GM18505 (cell line): ENCODE measurements around the gene DENND2D.

Source experiments
- ATAC-seq: cut with Tn5 transposase; IDR thresholded peaks from one replicate; pipeline ENCODE4 v1.9.1; 2021; ENCODE audit not compliant: unreplicated experiment
- POLR2A ChIP-seq: IDR thresholded peaks from 4 replicates; pipeline ENCODE4 v1.6.1; 2011; ENCODE audit warnings: borderline replicate concordance; ENCODE audit not compliant: insufficient read depth, insufficient read length; ENCODE audit errors: extremely low read depth

DENND2D gene

DNA sequence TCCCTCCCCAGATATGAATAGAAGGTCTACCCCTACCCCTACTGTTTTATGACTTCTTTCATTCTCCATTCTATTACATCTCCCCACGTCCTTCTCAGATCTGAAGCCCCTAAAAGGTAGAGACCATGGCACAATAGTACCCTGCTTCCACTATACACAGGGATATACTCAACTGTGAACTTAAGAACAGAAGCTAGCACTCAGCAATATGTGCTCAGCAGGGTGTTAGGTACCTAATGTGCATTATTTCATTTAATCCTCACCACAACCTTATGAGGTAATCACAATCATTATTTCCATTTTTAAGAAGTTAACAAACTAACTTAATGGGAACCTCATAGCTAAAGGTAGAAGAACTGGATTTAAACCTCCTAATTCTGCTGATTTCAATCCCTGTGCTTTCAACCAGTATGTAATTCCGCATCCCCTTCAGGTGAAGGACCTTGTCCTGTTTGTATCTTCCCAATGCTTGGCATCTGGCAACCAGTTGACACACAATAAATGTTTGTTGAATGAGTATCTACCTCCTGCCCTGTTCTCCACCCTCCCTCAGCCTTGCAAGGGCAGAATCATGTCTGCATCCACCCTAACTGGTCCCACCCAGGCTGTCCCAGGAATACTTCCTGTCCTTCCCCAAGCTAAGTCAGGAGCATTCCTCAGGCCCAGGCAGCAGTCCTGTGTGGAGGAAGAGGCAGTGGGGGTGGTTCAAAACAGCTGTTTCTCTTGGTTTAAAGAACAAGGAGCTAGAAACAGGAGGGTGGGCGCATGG, 6.5 kb downstream of the DENND2D start:
- no peak for TF ChIP-seq POLR2A
- ATAC-seq: no peak

DNA sequence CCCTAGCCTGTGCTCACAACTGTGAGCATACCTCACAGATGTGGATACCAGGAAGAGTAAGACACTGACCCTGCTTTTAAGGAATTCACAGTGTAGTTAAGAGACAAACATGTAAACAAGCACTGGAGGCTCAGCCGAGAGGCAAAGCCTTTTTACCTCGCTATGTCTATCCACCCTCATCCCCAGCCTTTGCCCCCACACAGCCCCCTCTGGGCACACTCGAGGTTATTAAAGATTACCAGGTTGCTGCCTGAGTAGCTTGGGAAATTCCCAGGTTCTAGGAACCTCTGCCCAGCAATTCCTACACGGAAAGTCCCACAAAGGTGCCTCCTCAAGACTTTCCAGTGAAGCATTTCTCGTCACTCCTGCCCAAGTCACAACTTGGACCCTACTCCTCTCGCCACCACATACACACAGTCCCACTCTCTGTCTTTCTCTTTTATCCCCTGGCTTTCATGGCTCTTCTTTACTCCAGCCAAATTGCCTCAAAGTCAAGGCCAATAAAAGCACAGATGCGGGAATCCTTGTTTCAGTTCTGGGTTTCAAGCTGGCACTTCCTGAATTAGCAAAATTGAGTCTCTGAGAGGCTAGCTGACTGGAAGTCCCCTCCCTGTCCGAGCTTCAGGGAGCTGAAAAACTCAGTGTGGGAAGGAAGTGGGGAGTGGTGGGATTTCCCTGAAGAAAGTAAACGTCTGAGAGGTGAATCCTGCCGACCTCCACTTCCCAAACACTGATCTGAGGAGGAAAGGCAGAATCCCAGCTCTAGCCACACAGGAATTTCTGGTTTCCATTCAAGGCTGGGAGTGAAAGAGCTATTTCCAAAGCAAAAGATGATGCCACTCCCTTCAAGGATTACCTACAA, 7.6 kb downstream of the DENND2D start:
- TF ChIP-seq POLR2A: peak; percentile 20
- no peak for ATAC-seq

DNA sequence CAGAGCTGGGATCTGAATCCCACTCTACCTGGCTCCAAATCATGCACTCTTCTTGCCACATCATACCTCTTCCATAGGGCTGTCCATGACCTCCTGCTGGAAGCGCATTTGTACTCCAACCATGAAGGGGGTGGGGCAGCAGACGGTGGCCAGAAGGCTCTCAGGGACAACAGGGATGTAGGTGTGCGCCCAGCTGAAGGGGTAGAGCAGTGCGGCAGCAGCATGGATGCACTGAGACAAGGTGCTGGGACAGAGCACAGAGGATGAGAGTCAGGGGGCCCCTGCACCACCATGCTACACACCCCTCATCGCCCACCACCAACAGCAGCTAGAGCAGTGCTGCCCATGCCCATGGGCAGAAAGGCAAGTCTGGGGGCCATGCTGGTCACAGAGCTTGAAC, 8.4 kb downstream of the DENND2D start:
- no peak for ATAC-seq

DNA sequence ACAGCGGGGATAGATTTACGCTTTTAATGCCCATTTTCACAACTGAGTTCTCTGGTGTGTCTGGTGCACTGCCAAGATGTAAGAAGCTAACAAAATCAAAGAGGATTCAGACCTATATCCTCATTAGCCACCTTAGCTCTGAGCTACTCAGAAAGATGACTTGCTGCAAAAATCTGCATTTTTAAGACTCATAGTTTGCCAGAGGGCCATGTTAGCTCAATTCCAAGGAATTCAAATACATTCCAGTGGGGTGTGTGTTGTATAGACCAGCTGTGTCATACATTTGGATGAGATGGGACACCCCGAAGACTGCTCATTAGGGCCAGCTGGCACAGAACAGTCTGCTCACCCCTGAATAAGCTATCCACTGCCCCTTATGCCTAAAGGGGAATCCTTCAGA, 8.9 kb downstream of the DENND2D start:
- ATAC-seq: no peak
- TF ChIP-seq POLR2A: no peak

More for the DNA sequence above, 8.4 kb downstream of the DENND2D start:
- TF ChIP-seq POLR2A: no peak

DNA sequence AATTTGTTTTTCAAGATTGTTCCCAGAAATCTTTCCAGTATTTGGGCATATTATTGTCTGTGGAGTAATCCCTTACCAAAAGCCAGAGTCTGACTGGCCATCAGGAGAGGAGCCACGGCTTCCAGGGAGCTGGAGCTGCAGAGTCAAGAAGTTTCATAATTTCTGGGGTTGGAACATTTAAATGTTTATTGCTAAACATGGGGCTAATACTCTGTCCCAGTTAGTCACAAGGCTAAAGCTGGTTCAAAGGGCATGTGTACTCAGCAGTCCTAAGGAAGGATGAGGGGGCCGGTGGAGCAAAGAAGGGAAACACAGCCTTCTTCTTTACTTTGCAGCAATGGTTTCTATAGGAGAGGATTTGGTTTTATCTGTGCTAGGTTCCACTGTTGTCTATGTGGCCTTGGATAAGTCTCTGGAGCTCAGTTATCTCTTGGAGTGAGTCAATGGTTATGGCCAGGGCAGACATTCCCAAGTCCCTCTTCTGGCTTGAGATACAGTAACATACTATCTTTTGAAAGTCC, 9.5 kb downstream of the DENND2D start:
- no peak for TF ChIP-seq POLR2A
- ATAC-seq: no peak

DNA sequence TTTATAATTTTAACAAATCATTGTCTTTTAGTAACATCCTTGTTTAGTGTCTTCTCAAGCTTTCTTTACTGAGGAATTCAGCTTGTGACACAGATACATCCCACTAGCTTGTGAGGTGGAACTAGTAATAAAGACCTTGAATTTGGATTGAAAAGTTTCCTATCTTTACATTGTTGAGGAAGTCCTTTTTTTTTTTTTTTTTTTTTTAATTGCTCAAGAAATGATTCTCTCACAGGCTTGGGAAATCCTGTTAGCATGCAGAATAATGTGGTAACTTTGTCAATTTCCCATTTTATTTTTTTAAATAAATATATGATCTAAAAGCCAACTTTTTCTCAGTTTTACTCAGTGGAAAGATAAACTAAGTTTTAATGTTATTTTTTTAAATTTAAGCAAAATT, 15.8 kb downstream of the DENND2D start:
- TF ChIP-seq POLR2A: no peak
- ATAC-seq: no peak

DNA sequence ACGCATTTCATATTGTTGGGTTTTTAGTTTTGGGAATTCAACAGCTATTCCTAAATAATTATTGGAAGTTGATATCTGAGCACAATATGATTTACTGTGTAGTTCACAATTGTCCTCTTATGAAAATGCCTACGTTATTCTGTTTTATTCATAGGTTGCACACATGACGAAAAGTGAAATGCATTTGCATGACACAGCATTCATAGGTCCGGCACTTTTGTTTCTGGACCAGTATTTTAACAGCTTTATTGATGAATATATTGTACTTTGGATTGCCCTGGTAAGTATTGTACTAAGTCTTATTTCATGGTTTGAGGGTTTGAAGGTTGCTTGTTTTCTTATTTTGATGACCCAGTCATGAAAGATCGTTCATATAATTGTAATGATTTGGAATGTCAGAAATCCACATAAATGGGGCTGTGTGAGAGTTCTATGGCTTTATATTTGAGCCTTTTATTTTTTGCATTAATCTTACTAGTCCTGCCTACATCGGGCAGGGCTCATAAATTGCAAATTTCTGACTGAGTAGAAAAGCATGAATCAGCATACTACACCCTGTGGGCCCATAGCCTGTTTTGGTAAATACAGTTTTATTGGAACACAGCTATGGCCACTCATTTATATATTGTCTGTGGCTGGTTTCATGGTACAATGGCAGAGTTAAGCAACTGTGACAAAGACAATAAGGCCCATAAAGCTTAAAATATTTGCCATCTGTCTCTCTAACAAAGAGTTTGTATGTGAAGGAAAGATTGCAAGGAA, 17.0 kb downstream of the DENND2D start:
- TF ChIP-seq POLR2A: no peak
- no peak for ATAC-seq

DNA sequence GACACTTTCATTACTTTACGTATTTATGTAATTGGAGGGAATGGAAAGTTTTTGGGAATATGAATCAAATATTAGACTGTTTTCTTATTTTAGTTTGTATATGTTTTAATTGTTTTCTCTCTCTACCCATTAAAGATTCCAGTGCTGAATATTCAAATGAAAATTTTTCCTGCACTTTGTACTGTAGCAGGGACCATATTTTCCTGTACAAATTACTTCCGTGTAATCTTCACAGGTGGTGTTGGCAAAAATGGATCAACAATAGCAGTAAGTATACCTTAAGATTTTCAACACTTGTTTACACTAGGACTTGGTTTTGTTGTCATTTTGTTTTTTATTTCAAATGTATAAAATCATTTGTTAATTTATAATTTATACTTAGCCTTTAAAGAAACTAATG, 18.4 kb downstream of the DENND2D start:
- no peak for TF ChIP-seq POLR2A
- no peak for ATAC-seq

DNA sequence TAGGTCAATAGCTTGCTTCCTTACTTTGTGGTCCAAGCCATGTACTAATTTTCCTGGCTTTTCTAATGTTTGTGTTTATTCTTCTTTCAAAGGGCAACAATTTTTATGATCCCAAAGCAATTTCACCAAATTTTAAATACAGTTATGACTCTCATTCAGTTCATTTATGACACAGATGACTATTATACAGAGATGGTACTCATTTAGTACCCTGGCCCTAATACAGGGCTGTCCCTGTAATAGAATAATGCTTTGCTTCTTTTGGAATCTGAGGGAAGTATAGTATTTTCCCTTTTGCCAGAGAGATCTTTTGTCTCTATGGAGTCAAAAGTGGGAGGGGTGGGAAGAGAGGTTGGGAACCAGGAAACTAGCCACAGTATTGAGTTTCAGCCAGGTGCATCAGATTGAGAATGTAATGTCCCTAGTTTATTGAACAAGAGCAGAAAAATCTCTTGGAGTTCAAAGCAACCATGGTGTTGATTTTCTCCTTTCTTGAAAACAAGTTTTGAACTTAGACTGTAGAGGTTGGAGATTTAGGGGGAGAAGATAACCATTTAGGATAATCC, 20.4 kb downstream of the DENND2D start:
- no peak for ATAC-seq
- TF ChIP-seq POLR2A: no peak

DNA sequence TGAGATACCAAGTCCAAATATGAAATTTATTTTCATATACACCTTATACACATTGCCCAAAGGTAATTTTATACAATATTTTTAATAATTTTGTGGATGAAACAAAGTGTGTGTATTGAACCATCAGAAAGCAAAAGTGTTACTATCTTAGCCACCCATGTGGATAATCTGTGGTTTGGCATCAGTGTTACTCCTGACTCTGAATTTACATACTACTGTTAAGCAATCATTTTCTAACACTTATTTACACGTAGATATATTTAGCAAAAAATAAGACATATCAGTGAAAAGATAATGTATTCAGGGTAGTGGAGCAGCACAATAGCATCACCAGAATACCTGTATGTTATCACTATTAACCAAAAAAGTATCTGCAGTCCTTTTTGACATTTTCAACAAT, 23.8 kb downstream of the DENND2D start:
- no peak for TF ChIP-seq POLR2A
- ATAC-seq: peak; percentile 55

DNA sequence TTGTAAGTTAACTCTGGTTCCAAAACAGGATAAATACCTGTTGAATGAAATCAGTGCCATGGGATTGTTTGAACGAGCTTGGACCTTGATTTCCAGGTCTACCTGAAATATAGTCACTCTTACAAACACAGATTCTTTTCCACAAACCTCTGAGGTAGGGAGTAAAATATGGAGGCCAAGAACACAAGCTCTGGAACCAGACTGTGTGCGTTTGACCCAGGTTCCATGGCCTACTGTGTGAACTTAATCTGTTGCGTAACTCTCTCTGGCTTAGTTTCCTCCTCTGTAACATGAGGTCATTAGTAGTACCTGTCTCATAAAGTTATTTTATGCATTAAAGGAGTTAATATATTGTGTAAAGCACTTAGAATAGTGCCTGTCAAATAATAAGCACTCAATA, 25.1 kb downstream of the DENND2D start:
- no peak for TF ChIP-seq POLR2A
- no peak for ATAC-seq

DNA sequence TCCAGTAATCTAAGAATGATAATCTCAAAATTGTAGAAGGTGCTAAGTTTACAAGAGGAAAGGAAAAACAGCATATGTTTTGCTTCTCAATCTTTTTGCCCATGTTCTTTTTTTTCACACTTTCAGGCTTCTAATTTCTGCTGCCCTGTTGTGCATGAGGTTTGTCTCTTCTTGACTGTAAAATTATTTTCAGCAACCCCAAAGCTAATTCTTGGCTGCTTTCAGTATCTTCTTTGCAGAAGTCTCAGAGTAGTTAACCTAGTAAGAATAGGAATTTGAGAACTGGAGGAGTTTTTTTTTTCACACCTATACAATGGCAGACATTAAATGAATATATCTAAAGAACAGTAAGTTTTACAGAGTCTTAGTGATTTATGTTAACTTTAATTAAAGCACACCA, 26.4 kb downstream of the DENND2D start:
- TF ChIP-seq POLR2A: no peak
- no peak for ATAC-seq

DNA sequence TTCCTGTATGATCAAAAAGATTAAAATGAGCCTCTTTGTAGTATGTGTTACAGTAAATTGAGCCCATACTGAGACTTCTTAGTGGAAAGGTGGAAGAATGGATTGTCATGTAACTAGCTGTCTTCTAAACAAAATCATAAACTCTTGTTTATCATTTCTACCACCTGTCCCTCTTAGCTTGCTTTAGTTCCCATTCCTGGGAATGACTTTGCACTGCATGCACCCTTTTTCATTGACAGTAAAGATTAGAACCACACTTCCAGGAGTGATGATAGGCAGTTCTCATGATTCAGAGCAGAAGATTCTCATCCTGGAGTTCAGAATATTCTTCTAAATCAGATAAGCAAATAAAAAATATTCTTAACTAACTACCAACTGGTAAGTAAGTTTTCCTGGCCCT, 28.0 kb downstream of the DENND2D start:
- no peak for TF ChIP-seq POLR2A
- no peak for ATAC-seq

DNA sequence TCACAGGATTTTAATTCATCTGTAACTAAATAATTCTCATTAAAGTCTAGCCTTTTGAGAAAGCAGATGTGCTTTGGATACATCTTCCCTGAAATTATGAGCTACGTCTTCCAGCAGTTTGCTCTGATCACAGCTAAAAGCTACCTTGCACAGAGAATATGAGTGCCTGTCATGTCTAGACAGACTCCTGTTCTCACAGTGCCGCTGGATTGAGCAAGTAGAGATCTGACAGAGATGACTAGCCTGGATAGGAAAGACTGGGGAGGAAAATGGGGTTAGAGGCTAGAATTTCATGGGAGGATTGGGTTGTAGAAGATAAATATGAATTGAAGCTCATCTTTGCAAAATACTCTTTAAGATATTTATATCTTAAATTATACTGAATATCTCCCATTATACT, 36.3 kb downstream of the DENND2D start:
- no peak for TF ChIP-seq POLR2A
- ATAC-seq: no peak

DNA sequence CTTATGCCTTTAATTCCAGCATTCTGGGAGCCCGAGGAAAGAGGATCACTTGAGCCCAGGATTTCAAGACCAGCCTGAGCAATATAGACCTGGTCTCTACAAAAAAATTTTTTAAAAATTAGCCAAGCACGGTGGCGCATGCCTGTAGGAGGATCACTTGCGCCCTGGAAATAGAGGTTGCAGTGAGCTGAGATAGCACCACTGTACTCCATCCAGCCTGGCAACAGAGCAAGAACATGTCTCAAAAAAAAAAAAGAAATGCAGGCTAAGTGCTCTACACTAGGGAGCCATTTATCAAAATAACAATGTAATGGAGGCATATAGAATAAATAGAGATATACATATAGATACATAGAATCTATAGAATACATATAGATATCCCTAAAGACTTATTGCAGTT, 37.1 kb downstream of the DENND2D start:
- TF ChIP-seq POLR2A: no peak
- ATAC-seq: no peak
